Heart left ventricle (tissue), 13 donors: ENCODE results near the gene NUP210.

ENCODE experiments used
- POLR2A ChIP-seq, 2 donors: fragments of 450-650 bp; IDR thresholded peaks; one replicate each; pipeline ENCODE4 v1.6.1; 2017; ENCODE audit warnings: antibody characterized with exemption in 2 of 2, mild to moderate bottlenecking in 2 of 2, moderate library complexity in 2 of 2
- TF ChIP-seq, protein P1 (sequence below), 12 donors: fragments of 200-600 bp; sonication (generic) in 4 of 12; IDR thresholded peaks; one replicate each; pipeline versions ENCODE4 v1.5.0 to v1.8.0; 2018 to 2022; ENCODE audit warnings: antibody characterized with exemption in 12 of 12, mild to moderate bottlenecking in 5 of 12
- donor health status: ischemic (EF 13 %, LVEDD 7.1; RV severe dilation, severe dysfunction).
- donor health status: DM: no; HTN: yes; CAD: no.
- donor health status: DM: no; HTN: no; CAD: no.
- donor health status: ischemic (EF 25% LVEDD 6.9; RV normal size, moderate dysfunction).
- donor health status: ischemic (EF 25% LVEDD 5.7; RV mildly dilated, moderate dysfunction).
- donor health status: ischemic (EF 35%, LVEDD 5.7; RV mildly dilated, moderate dysfunction).
- donor health status: nonischemic (EF 11% LVEDD 7.7; RV severe dilation, severe dysfunction).
- donor health status: DM: yes; HTN: yes; CAD: no.
- donor health status: PGD.
- donor health status: ischemic (EF 29% LVEDD 5.4; RV normal size, mild dysfunction).
- donor health status: nonischemic (EF 23%, LVEDD 6.1; RV moderate dilation, normal function).

DNA sequence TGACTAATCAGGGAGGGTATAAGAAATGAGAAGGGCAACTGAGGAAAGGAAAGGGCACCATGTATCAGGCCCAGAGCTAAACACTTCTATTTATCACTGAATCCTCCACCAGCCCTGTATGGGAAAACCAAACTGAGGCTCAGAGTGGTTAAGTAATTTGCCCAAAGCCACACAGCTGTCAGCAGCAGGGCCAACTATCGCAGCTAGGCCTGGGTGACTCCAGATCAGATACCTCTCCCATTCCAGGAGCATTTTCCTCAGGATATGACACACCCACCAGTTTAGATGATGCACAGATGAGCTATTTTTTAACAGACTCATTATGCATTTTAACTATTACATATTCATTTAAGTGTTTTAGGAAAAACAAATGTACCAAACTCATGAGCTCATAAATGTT, 14.5 kb downstream of the NUP210 start:
- TF ChIP-seq, protein P1, sequence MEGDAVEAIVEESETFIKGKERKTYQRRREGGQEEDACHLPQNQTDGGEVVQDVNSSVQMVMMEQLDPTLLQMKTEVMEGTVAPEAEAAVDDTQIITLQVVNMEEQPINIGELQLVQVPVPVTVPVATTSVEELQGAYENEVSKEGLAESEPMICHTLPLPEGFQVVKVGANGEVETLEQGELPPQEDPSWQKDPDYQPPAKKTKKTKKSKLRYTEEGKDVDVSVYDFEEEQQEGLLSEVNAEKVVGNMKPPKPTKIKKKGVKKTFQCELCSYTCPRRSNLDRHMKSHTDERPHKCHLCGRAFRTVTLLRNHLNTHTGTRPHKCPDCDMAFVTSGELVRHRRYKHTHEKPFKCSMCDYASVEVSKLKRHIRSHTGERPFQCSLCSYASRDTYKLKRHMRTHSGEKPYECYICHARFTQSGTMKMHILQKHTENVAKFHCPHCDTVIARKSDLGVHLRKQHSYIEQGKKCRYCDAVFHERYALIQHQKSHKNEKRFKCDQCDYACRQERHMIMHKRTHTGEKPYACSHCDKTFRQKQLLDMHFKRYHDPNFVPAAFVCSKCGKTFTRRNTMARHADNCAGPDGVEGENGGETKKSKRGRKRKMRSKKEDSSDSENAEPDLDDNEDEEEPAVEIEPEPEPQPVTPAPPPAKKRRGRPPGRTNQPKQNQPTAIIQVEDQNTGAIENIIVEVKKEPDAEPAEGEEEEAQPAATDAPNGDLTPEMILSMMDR (IDR thresholded peaks at IDR 0.05): no peak
- no peak for TF ChIP-seq POLR2A (IDR thresholded peaks at IDR 0.05)
